A549 (cell line): ENCODE data around the gene ARL6. TPM values are rescaled to one million over a fixed set of nuclear protein-coding genes. Genes with fewer than 3 reads are reported as not detected.
"Not testable (repeated sequence)": the region's sequence is repeated elsewhere in the genome, so short reads cannot be mapped to it uniquely, and the experiment has no call there.

Experiments used
- ATAC-seq, 2 experiments: fragments of 200-7000 bp in 1 of 2; fragments of >200 bp in 1 of 2; cut with Nextera tagmentation in 1 of 2; cut with Tn5 transposase in 1 of 2; 3 replicates each; pipeline versions ENCODE4 v1.8.0 to v1.9.1; 2018 to 2020; ENCODE audit warnings: mild to moderate bottlenecking in 1 of 2, moderate library complexity in 1 of 2
- CTCF ChIA-PET: fragments of 300-600 bp; sonication (Branson Sonifier 250); formaldehyde crosslinking; extraction: SDS; loops from one replicate; lab custom pipeline; 2021; ENCODE audit warnings: antibody characterized with exemption, inconsistent platforms; lab: Yijun Ruan, JAX
- POLR2A ChIA-PET: fragments of 350-600 bp; formaldehyde crosslinking; extraction: SDS; loops from one replicate; lab custom pipeline; 2021; ENCODE audit warnings: antibody characterized with exemption, inconsistent platforms; lab: Yijun Ruan, JAX
- DNase-seq, 2 experiments: peaks; one replicate each; pipeline versions ENCODE4 v3.0.0 to v3.0.0-alpha.2; 2011 to 2016; ENCODE audit warnings: low read depth in 1 of 2, low spot score in 1 of 2
- FAIRE-seq: peaks from 2 replicates; lab custom pipeline; 2011; peaks lifted over from hg19 to GRCh38; lab: Jason Lieb, UNC
- H3K27ac ChIP-seq, 2 experiments: fragments of >200 bp; sonication (Bioruptor Twin); formaldehyde crosslinking; 3 replicates each; pipeline ENCODE4 v1.5.1; 2016 to 2017
- H3K4me1 ChIP-seq: fragments of >200 bp; sonication (Bioruptor Twin); formaldehyde crosslinking; 3 replicates; pipeline ENCODE4 v1.6.1; 2016
- H3K4me2 ChIP-seq: fragments of >200 bp; sonication (Bioruptor Twin); formaldehyde crosslinking; 3 replicates; pipeline ENCODE4 v1.6.1; 2016
- H3K4me3 ChIP-seq: fragments of >200 bp; sonication (Bioruptor Twin); formaldehyde crosslinking; 3 replicates; pipeline ENCODE4 v1.5.1; 2016
- H3K9me3 ChIP-seq: fragments of >200 bp; sonication (Bioruptor Twin); formaldehyde crosslinking; 3 replicates; pipeline ENCODE4 v1.6.1; 2016
- CBX2 ChIP-seq: fragments of 200-600 bp; sonication (generic); IDR thresholded peaks from 2 replicates; pipeline ENCODE4 v1.6.1; 2016; ENCODE audit warnings: low read depth, mild to moderate bottlenecking, borderline replicate concordance
- CHD2 ChIP-seq: fragments of 150-350 bp; IDR thresholded peaks from 2 replicates; pipeline ENCODE4 v1.6.1; 2014; ENCODE audit warnings: low read length; ENCODE audit not compliant: partially characterized antibody
- EHF ChIP-seq: fragments of 250-450 bp; sonication (Bioruptor Pico); IDR thresholded peaks from 2 replicates; pipeline ENCODE4 v1.5.0; 2020; ENCODE audit warnings: mild to moderate bottlenecking
- EP300 ChIP-seq, 2 experiments: fragments of >200 bp; sonication (Bioruptor Twin); formaldehyde crosslinking; IDR thresholded peaks; 2 replicates in 1 of 2; 3 replicates in 1 of 2; pipeline ENCODE4 v1.6.1; 2016 to 2017
- HEYL ChIP-seq: fragments of 250-450 bp; sonication (Bioruptor Pico); IDR thresholded peaks from 2 replicates; pipeline ENCODE4 v1.8.0; 2021; ENCODE audit warnings: mild to moderate bottlenecking, moderate library complexity
- HOXB5 ChIP-seq: fragments of 250-450 bp; sonication (Bioruptor Pico); IDR thresholded peaks from 2 replicates; pipeline ENCODE4 v1.5.0; 2020; ENCODE audit warnings: mild to moderate bottlenecking, moderate library complexity
- JUNB ChIP-seq: fragments of >200 bp; sonication (Bioruptor Twin); formaldehyde crosslinking; IDR thresholded peaks from 2 replicates; pipeline ENCODE4 v1.6.1; 2016
- NPAS2 ChIP-seq: fragments of 250-450 bp; sonication (Bioruptor Pico); IDR thresholded peaks from 2 replicates; pipeline ENCODE4 v1.8.0; 2022; ENCODE audit warnings: mild to moderate bottlenecking, moderate library complexity, borderline replicate concordance
- POLR2A ChIP-seq: IDR thresholded peaks from 2 replicates; pipeline ENCODE4 v1.6.1; 2012; ENCODE audit warnings: mild to moderate bottlenecking, low read length
- RARB ChIP-seq: fragments of 250-450 bp; sonication (Bioruptor Pico); IDR thresholded peaks from 2 replicates; pipeline ENCODE4 v1.8.0; 2021; ENCODE audit warnings: mild to moderate bottlenecking, moderate library complexity
- RNF2 ChIP-seq: fragments of 200-600 bp; sonication (generic); IDR thresholded peaks from 2 replicates; pipeline ENCODE4 v1.6.1; 2016; ENCODE audit warnings: low read depth, mild to moderate bottlenecking, antibody characterized with exemption, moderate library complexity, borderline replicate concordance
- SMC3 ChIP-seq: fragments of >200 bp; sonication (Bioruptor Twin); formaldehyde crosslinking; IDR thresholded peaks from 3 replicates; pipeline ENCODE4 v1.6.1; 2018; ENCODE audit warnings: inconsistent platforms
- TP53 ChIP-seq: fragments of 250-450 bp; sonication (Bioruptor Pico); IDR thresholded peaks from 2 replicates; pipeline ENCODE4 v1.5.0; 2021; ENCODE audit warnings: mild to moderate bottlenecking, moderate library complexity
- ZC3H11A ChIP-seq: fragments of 450-650 bp; IDR thresholded peaks from 2 replicates; pipeline ENCODE4 v1.6.1; 2014; ENCODE audit warnings: antibody characterized with exemption, mild to moderate bottlenecking
- ZNF302 ChIP-seq: fragments of 250-450 bp; sonication (Bioruptor Pico); IDR thresholded peaks from 2 replicates; pipeline ENCODE4 v1.9.0; 2021; ENCODE audit warnings: inconsistent platforms, mild to moderate bottlenecking, moderate library complexity
- ZSCAN20 ChIP-seq: fragments of 250-450 bp; sonication (Bioruptor Pico); IDR thresholded peaks from 2 replicates; pipeline ENCODE4 v1.8.0; 2022; ENCODE audit warnings: mild to moderate bottlenecking, moderate library complexity
- WGBS: methylation state at CpG from one replicate; pipeline ENCODE4 v1.1.6; 2017; ENCODE audit errors: missing lambda C conversion rate; 5-methylcytosine and 5-hydroxymethylcytosine counted together
- polyA plus RNA-seq, 4 experiments: library from polyadenylated mRNA; depleted of rRNA in 3 of 4; stranded (reverse); fragments of >200 nt; fragmentation: RNase III in 1 of 4; extraction: RNeasy Plus Mini Kit Qiagen cat#74134 plus additional on column Dnase treatment in 1 of 4; gene quantifications; 2 replicates in 3 of 4; 3 replicates in 1 of 4; pipeline ENCODE4 v1.2.3, GENCODE V29; 2011 to 2017
- TF ChIP-seq, protein P1 (sequence below): fragments of >200 bp; sonication (Bioruptor Twin); formaldehyde crosslinking; IDR thresholded peaks from 2 replicates; pipeline ENCODE4 v1.6.1; 2016
- TF ChIP-seq, protein P2 (sequence below): fragments of >200 bp; sonication (Bioruptor Twin); formaldehyde crosslinking; IDR thresholded peaks from 3 replicates; pipeline ENCODE4 v1.5.1; 2016
- TF ChIP-seq, protein P3 (sequence below): fragments of 200-600 bp; sonication (generic); IDR thresholded peaks from 2 replicates; pipeline ENCODE4 v1.6.1; 2016; ENCODE audit warnings: antibody characterized with exemption, mild to moderate bottlenecking, moderate library complexity

The ARL6 gene
- polyA plus RNA-seq, 2 of the 4 experiments (the other 2 are of a cell fraction) = 7.3 to 11.7 TPM

DNA sequence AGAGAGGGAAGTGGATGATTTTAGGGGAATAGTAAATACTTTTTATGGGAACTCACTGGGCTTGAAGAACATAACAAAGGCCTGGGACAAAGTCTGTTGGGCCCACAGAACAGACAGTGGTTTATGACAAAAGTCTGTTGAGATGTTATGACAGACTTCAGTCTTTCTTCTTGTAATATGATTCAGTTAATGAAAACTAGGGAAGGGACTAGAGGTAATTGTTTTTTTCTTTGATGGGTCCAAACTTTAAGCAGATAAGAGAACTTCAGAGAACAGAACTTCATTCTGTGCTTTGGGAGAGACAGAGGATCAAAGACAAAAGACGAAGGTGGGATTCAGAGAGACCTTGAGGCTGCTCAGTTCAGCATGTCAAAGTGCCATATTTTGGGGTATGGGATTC is 66.6 kb downstream of the ARL6 start:
- ATAC-seq = no peak
- TF ChIP-seq RNF2 (no peak), NPAS2 (CRISPR knock-in tag) (no peak), JUNB (no peak), POLR2A (no peak), CHD2 (no peak), TP53 (CRISPR knock-in tag) (no peak), SMC3 (no peak)
- TF ChIP-seq, protein P1, sequence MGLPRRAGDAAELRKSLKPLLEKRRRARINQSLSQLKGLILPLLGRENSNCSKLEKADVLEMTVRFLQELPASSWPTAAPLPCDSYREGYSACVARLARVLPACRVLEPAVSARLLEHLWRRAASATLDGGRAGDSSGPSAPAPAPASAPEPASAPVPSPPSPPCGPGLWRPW = no peak
- no peaks in the 10 kb centered on the region for H3K9me3 ChIP-seq
- no peak overlapping the region for H3K4me3 ChIP-seq
- DNase-seq = no peak
- H3K4me2 ChIP-seq = no peak overlapping the region
- WGBS = 95% methylated on average over 1 of the region's 1 CpG
- CTCF ChIA-PET = interaction anchor here (2.0 kb wide), 1 partner anchor 10 kb away, joined by 5 read pairs; the partner anchor contains the start of gene CRYBG3
- POLR2A ChIA-PET = no interaction called here
- FAIRE-seq = no peak
- H3K4me1 ChIP-seq = no peaks in the 10 kb centered on the region
- H3K27ac ChIP-seq = no peak overlapping the region

DNA sequence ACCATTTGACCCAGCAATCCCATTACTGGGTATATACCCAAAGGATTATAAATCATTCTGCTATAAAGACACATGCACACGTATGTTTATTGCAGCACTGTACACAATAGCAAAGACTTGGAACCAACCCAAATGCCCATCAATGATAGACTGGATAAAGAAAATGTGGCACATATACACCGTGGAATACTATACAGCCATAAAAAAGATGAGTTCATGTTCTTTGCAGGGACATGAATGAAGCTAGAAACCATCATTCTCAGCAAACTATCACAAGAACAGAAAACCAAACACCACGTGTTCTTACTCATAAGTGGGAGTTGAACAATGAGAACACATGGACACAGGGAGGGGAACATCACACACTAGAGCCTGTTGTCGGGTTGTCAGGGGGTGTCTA is 68.6 kb downstream of the ARL6 start:
- H3K4me2 ChIP-seq = not testable (repeated sequence)

DNA sequence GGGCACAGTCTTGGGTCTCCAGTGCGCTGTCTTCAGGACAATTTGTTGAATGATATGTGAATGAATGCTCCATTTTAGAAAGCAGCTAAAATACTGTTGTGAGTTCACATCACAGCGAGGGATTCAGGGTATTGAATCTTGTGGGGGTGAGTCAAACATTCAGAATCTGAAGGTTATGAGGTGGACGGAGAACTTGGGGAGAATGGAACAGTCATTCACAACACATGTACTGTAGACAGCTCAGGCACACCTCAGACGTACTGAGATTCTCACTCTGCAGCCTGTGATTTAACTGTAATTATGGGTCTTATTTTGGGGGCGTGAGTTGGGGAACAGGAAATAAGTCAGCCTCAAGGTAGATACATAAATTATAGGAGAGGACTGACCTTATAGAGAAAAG is 71.2 kb downstream of the ARL6 start:
- POLR2A ChIA-PET = no interaction called here
- WGBS = 93% methylated on average over 5 of the region's 5 CpGs
- FAIRE-seq (peak; percentile 18), ATAC-seq (no peak), DNase-seq (no peak)
- Histone ChIP-seq H3K4me2 (no peak overlapping the region), H3K9me3 (no peaks in the 10 kb centered on the region), H3K4me1 (no peaks in the 10 kb centered on the region), H3K27ac (no peak overlapping the region)
- TF ChIP-seq RARB (CRISPR knock-in tag) = no peak
- TF ChIP-seq CBX2 = no peak
- TF ChIP-seq, protein P2, sequence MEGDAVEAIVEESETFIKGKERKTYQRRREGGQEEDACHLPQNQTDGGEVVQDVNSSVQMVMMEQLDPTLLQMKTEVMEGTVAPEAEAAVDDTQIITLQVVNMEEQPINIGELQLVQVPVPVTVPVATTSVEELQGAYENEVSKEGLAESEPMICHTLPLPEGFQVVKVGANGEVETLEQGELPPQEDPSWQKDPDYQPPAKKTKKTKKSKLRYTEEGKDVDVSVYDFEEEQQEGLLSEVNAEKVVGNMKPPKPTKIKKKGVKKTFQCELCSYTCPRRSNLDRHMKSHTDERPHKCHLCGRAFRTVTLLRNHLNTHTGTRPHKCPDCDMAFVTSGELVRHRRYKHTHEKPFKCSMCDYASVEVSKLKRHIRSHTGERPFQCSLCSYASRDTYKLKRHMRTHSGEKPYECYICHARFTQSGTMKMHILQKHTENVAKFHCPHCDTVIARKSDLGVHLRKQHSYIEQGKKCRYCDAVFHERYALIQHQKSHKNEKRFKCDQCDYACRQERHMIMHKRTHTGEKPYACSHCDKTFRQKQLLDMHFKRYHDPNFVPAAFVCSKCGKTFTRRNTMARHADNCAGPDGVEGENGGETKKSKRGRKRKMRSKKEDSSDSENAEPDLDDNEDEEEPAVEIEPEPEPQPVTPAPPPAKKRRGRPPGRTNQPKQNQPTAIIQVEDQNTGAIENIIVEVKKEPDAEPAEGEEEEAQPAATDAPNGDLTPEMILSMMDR = no peak
- no peak for TF ChIP-seq ZSCAN20 (CRISPR knock-in tag)
- no peak for TF ChIP-seq EHF (CRISPR knock-in tag)
- no peak for TF ChIP-seq HOXB5 (CRISPR knock-in tag)
- no peak for TF ChIP-seq ZNF302 (CRISPR knock-in tag)
- no peak for TF ChIP-seq ZC3H11A
- no peak for TF ChIP-seq HEYL (CRISPR knock-in tag)
- TF ChIP-seq EP300 (IDR thresholded peaks at IDR 0.05) = no peak
- TF ChIP-seq, protein P3, sequence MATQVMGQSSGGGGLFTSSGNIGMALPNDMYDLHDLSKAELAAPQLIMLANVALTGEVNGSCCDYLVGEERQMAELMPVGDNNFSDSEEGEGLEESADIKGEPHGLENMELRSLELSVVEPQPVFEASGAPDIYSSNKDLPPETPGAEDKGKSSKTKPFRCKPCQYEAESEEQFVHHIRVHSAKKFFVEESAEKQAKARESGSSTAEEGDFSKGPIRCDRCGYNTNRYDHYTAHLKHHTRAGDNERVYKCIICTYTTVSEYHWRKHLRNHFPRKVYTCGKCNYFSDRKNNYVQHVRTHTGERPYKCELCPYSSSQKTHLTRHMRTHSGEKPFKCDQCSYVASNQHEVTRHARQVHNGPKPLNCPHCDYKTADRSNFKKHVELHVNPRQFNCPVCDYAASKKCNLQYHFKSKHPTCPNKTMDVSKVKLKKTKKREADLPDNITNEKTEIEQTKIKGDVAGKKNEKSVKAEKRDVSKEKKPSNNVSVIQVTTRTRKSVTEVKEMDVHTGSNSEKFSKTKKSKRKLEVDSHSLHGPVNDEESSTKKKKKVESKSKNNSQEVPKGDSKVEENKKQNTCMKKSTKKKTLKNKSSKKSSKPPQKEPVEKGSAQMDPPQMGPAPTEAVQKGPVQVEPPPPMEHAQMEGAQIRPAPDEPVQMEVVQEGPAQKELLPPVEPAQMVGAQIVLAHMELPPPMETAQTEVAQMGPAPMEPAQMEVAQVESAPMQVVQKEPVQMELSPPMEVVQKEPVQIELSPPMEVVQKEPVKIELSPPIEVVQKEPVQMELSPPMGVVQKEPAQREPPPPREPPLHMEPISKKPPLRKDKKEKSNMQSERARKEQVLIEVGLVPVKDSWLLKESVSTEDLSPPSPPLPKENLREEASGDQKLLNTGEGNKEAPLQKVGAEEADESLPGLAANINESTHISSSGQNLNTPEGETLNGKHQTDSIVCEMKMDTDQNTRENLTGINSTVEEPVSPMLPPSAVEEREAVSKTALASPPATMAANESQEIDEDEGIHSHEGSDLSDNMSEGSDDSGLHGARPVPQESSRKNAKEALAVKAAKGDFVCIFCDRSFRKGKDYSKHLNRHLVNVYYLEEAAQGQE = no peak
- TF ChIP-seq, all 56 proteins: peak for 0
- CTCF ChIA-PET = interaction anchor here (1.2 kb wide), 1 partner anchor 521 kb away, joined by 3 read pairs; no protein-coding TSS in a partner anchor
- H3K4me3 ChIP-seq = no peak overlapping the region

More for the DNA sequence above, 68.6 kb downstream of the ARL6 start:
- FAIRE-seq, H3K4me3 ChIP-seq, POLR2A ChIA-PET, H3K27ac ChIP-seq, H3K4me1 ChIP-seq, CTCF ChIA-PET, H3K9me3 ChIP-seq, ATAC-seq, DNase-seq: not testable (repeated sequence)
- 89% methylated on average over 4 of the region's 4 CpGs for WGBS
